ENCODE data around the gene SND1. TPM values are rescaled to one million over a fixed set of nuclear protein-coding genes. Genes with fewer than 3 reads are reported as not detected.

Gene SND1
- total and polyA plus RNA-seq, 2 donors, result 55.1 to 104 TPM

GRCh38 chr7:128136215-128136597, 484.2 kb downstream of the SND1 start:
- Histone ChIP-seq H3K9me3 (ENCODE audit: control insufficient read depth in 2 of 2, insufficient read depth in 1 of 2, low read length in 1 of 2) (peaks cover 0 to 5% of the 10 kb centered on the region in 2 donors), H3K27me3 (ENCODE audit: control insufficient read depth in 2 of 2, insufficient read depth in 1 of 2, low read length in 1 of 2) (peaks cover 39 to 87% of the 10 kb centered on the region in 2 donors), H3K36me3 (ENCODE audit: control insufficient read depth in 2 of 2, insufficient read depth in 2 of 2, low read length in 1 of 2) (no peaks in the 10 kb centered on the region), H3K27ac (ENCODE audit: low read depth in 1 of 2, low read length in 1 of 2) (no peak overlapping the region), H3K4me3 (ENCODE audit: low read length in 2 of 2) (peak overlapping the region; percentile 42 to 52), H3K4me1 (ENCODE audit: control insufficient read depth in 2 of 2, insufficient read depth in 2 of 2, low read length in 2 of 2) (peaks cover 7 to 21% of the 10 kb centered on the region in 2 donors)
- DNase-seq (ENCODE audit: low read depth in 6 of 9, low spot score in 9 of 9), result no peak
- 4% methylated on average over 22 of the region's 22 CpGs for WGBS

GRCh38 chr7:128137181-128137580, 485.2 kb downstream of the SND1 start:
- H3K9me3 ChIP-seq (ENCODE audit: control insufficient read depth in 2 of 2, insufficient read depth in 1 of 2, low read length in 1 of 2), result peaks cover 0 to 5% of the 10 kb centered on the region in 2 donors
- H3K4me1 ChIP-seq (ENCODE audit: control insufficient read depth in 2 of 2, insufficient read depth in 2 of 2, low read length in 2 of 2), result peaks cover 7 to 21% of the 10 kb centered on the region in 2 donors
- no peak overlapping the region for H3K27ac ChIP-seq (ENCODE audit: low read depth in 1 of 2, low read length in 1 of 2)
- H3K36me3 ChIP-seq (ENCODE audit: control insufficient read depth in 2 of 2, insufficient read depth in 2 of 2, low read length in 1 of 2), result no peaks in the 10 kb centered on the region
- H3K27me3 ChIP-seq (ENCODE audit: control insufficient read depth in 2 of 2, insufficient read depth in 1 of 2, low read length in 1 of 2), result peaks cover 32 to 85% of the 10 kb centered on the region in 2 donors
- DNase-seq (ENCODE audit: low read depth in 6 of 9, low spot score in 9 of 9), result no peak
- WGBS, result 52% methylated on average over 9 of the region's 9 CpGs
- H3K4me3 ChIP-seq (ENCODE audit: low read length in 2 of 2), result no peak overlapping the region

GRCh38 chr7:128139406-128139805, 487.4 kb downstream of the SND1 start:
- H3K27me3 ChIP-seq (ENCODE audit: control insufficient read depth in 2 of 2, insufficient read depth in 1 of 2, low read length in 1 of 2), result peaks cover 27 to 69% of the 10 kb centered on the region in 2 donors
- 84% methylated on average over 3 of the region's 3 CpGs for WGBS
- H3K27ac ChIP-seq (ENCODE audit: low read depth in 1 of 2, low read length in 1 of 2), result no peak overlapping the region
- H3K9me3 ChIP-seq (ENCODE audit: control insufficient read depth in 2 of 2, insufficient read depth in 1 of 2, low read length in 1 of 2), result peaks cover 0 to 11% of the 10 kb centered on the region in 2 donors
- no peak for DNase-seq (ENCODE audit: low read depth in 6 of 9, low spot score in 9 of 9)
- peaks cover 7 to 21% of the 10 kb centered on the region in 2 donors for H3K4me1 ChIP-seq (ENCODE audit: control insufficient read depth in 2 of 2, insufficient read depth in 2 of 2, low read length in 2 of 2)
- H3K36me3 ChIP-seq (ENCODE audit: control insufficient read depth in 2 of 2, insufficient read depth in 2 of 2, low read length in 1 of 2), result no peaks in the 10 kb centered on the region
- H3K4me3 ChIP-seq (ENCODE audit: low read length in 2 of 2), result no peak overlapping the region

- H3K27me3 ChIP-seq (ENCODE audit: control insufficient read depth in 2 of 2, insufficient read depth in 1 of 2, low read length in 1 of 2), result peaks cover 14 to 56% of the 10 kb centered on the region in 2 donors
- WGBS, result 97% methylated on average over 6 of the region's 6 CpGs
- no peak for DNase-seq (ENCODE audit: low read depth in 6 of 9, low spot score in 9 of 9)
Observed at GRCh38 chr7:128141683-128142195, 489.7 kb downstream of the SND1 start.

More at GRCh38 chr7:128141683-128142195, 489.7 kb downstream of the SND1 start:
- no peak overlapping the region for H3K4me3 ChIP-seq (ENCODE audit: low read length in 2 of 2)
- H3K4me1 ChIP-seq (ENCODE audit: control insufficient read depth in 2 of 2, insufficient read depth in 2 of 2, low read length in 2 of 2), result peaks cover 0 to 2% of the 10 kb centered on the region in 2 donors
- H3K36me3 ChIP-seq (ENCODE audit: control insufficient read depth in 2 of 2, insufficient read depth in 2 of 2, low read length in 1 of 2), result no peaks in the 10 kb centered on the region
- H3K9me3 ChIP-seq (ENCODE audit: control insufficient read depth in 2 of 2, insufficient read depth in 1 of 2, low read length in 1 of 2), result peaks cover 0 to 6% of the 10 kb centered on the region in 2 donors
- H3K27ac ChIP-seq (ENCODE audit: low read depth in 1 of 2, low read length in 1 of 2), result no peak overlapping the region

Other genes starting within 250 kb of the SND1 start
- gene GCC1, start 66.6 kb upstream of the SND1 start, total RNA-seq, result 11.4 TPM
- 7.3 TPM for gene GCC1, start 66.6 kb upstream of the SND1 start, polyA plus RNA-seq
- 133 TPM for gene ARF5, start 63.8 kb upstream of the SND1 start, total RNA-seq
- 205 TPM for gene ARF5, start 63.8 kb upstream of the SND1 start, polyA plus RNA-seq
- 0.19 TPM for gene FSCN3, start 58.5 kb upstream of the SND1 start, total RNA-seq
- gene FSCN3, start 58.5 kb upstream of the SND1 start, polyA plus RNA-seq, result 0.96 TPM
- not detected for gene PAX4, start 34.1 kb upstream of the SND1 start, total RNA-seq
- gene PAX4, start 34.1 kb upstream of the SND1 start, polyA plus RNA-seq, result 0.11 TPM

Measured in thymus (tissue), 11 donors.